NCI-H82 treated with DMSO at 0.1 percent for 48 hours (cell line): ENCODE results near the gene MAD1L1.

Source experiments
- DNase-seq: peaks from one replicate; lab custom pipeline; 2025; ENCODE audit not compliant: unreplicated experiment; lab: John Stamatoyannopoulos, UW

Gene MAD1L1

GRCh38 chr7:1855725-1856160 is 377.0 kb downstream of the MAD1L1 start:
- no peak for DNase-seq

- DNase-seq = no peak
Observed at GRCh38 chr7:1854866-1855724, 377.6 kb downstream of the MAD1L1 start.

- no peak for DNase-seq
Observed at GRCh38 chr7:1853986-1854865, 378.5 kb downstream of the MAD1L1 start.

GRCh38 chr7:1853431-1853985 is 379.2 kb downstream of the MAD1L1 start:
- DNase-seq = no peak

GRCh38 chr7:1852517-1853430 is 380.0 kb downstream of the MAD1L1 start:
- DNase-seq = no peak

- no peak for DNase-seq
Observed at GRCh38 chr7:1851721-1852516, 380.8 kb downstream of the MAD1L1 start.

- no peak for DNase-seq
Observed at GRCh38 chr7:1850976-1851571, 381.7 kb downstream of the MAD1L1 start.

- DNase-seq = no peak
Observed at GRCh38 chr7:1850111-1850975, 382.4 kb downstream of the MAD1L1 start.

GRCh38 chr7:1849351-1850041 is 383.2 kb downstream of the MAD1L1 start:
- no peak for DNase-seq

GRCh38 chr7:1848911-1849311 is 383.8 kb downstream of the MAD1L1 start:
- DNase-seq = no peak

- DNase-seq = no peak
Observed at GRCh38 chr7:1848013-1848640, 384.6 kb downstream of the MAD1L1 start.

GRCh38 chr7:1847260-1848001 is 385.3 kb downstream of the MAD1L1 start:
- DNase-seq = no peak

- DNase-seq = no peak
Observed at GRCh38 chr7:1846331-1847065, 386.2 kb downstream of the MAD1L1 start.

- no peak for DNase-seq
Observed at GRCh38 chr7:1845536-1846311, 387.0 kb downstream of the MAD1L1 start.

GRCh38 chr7:1844951-1845390 is 387.8 kb downstream of the MAD1L1 start:
- no peak for DNase-seq
